Activated T-helper 2 cell treated with anti-CD3 and anti-CD28 coated beads, Interferon-gamma antibody, Interleukin-2, Interleukin-4, amounts not matched to agents 10 μg/mL and 5 μg/mL and 100 μg/mL, durations not matched to agents 14 hours and 24 hours and 36 hours (primary cell): ENCODE data around the gene MOSPD3. TPM values are rescaled to one million over a fixed set of nuclear protein-coding genes. Genes with fewer than 3 reads are reported as not detected.
A peak's percentile ranks its signal among the peaks of the same experiment; 100 is the strongest.

ENCODE experiments used
- DNase-seq: peaks from one replicate; pipeline ENCODE4 v3.0.0; 2021; ENCODE audit warnings: low spot score
- H3K27ac Mint-ChIP-seq: one replicate; pipeline ENCODE4 v1.8.0; 2021; ENCODE audit warnings: mixed read lengths
- H3K27me3 Mint-ChIP-seq: one replicate; pipeline ENCODE4 v1.8.0; 2021; ENCODE audit warnings: low read depth, mixed read lengths
- H3K36me3 Mint-ChIP-seq: one replicate; pipeline ENCODE4 v1.8.0; 2021; ENCODE audit warnings: low read depth, mixed read lengths
- H3K4me1 Mint-ChIP-seq: one replicate; pipeline ENCODE4 v1.8.0; 2021; ENCODE audit warnings: low read depth, mixed read lengths
- H3K4me3 Mint-ChIP-seq: one replicate; pipeline ENCODE4 v1.8.0; 2021; ENCODE audit warnings: low read depth, mild to moderate bottlenecking, moderate library complexity, mixed read lengths
- H3K9me3 Mint-ChIP-seq: one replicate; pipeline ENCODE4 v1.8.0; 2021; ENCODE audit warnings: mixed read lengths
- intact Hi-C: fragments of 100-400 bp; cut with micrococcal nuclease; formaldehyde crosslinking; loops from one replicate; pipeline ENCODE4 v1.15.1; 2023
- total RNA-seq: library from RNA; stranded (reverse); gene quantifications from 2 replicates; pipeline ENCODE4 v1.2.3, GENCODE V29; 2022

The MOSPD3 gene
- total RNA-seq, 1 donor from 2014 or later, result 14.1 TPM

GRCh38 chr7:100626055-100626454 lies 13.7 kb downstream of the MOSPD3 start:
- no peak for DNase-seq
- H3K4me1 Mint-ChIP-seq, result peaks cover 38% of the 10 kb centered on the region

GRCh38 chr7:100626530-100627237 lies 14.3 kb downstream of the MOSPD3 start:
- Mint-ChIP-seq H3K27me3 (no peaks in the 10 kb centered on the region), H3K9me3 (no peaks in the 10 kb centered on the region), H3K4me3 (peak overlapping the region; percentile 74), H3K27ac (peak overlapping the region; percentile 42), H3K36me3 (peaks cover 3% of the 10 kb centered on the region), H3K4me1 (peaks cover 35% of the 10 kb centered on the region)
- intact Hi-C loops, result loop anchor here (1.0 to 2.0 kb wide), 3 partner anchors 14 to 40 kb away; partner anchors contain the start of genes FBXO24, LRCH4 and MOSPD3
- DNase-seq, result peak; percentile 83

More at GRCh38 chr7:100626055-100626454, 13.7 kb downstream of the MOSPD3 start:
- no peaks in the 10 kb centered on the region for H3K9me3 Mint-ChIP-seq
- peak overlapping the region; percentile 74 for H3K4me3 Mint-ChIP-seq
- H3K27me3 Mint-ChIP-seq, result no peaks in the 10 kb centered on the region
- peaks cover 3% of the 10 kb centered on the region for H3K36me3 Mint-ChIP-seq
- H3K27ac Mint-ChIP-seq, result no peak overlapping the region
- intact Hi-C loops, result loop anchor here (1.0 to 2.0 kb wide), 3 partner anchors 13 to 40 kb away; partner anchors contain the start of genes FBXO24, LRCH4 and MOSPD3

DNA sequence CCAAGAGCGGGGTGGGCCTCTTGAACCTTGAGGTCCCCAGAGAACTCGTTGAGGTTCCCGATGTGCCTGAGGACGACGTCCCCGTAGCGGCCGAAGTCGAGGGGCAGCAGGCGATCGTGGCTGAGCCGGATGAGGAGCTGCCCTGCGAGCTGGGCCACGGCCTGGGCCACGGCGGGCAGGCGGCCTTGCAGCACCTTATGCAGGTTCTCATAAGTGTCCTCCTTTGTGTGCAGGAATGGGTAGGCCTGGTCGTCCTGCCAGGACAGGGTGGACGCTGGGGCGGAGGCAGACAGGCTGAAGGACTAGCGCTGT lies 14.9 kb downstream of the MOSPD3 start:
- peak overlapping the region; percentile 42 for H3K27ac Mint-ChIP-seq
- no peaks in the 10 kb centered on the region for H3K9me3 Mint-ChIP-seq
- H3K36me3 Mint-ChIP-seq, result peaks cover 3% of the 10 kb centered on the region
- H3K27me3 Mint-ChIP-seq, result no peaks in the 10 kb centered on the region
- intact Hi-C loops, result loop anchor here (2.0 kb wide), 1 partner anchor 14 kb away; the partner anchor contains the start of gene MOSPD3
- DNase-seq, result no peak
- H3K4me1 Mint-ChIP-seq, result peaks cover 36% of the 10 kb centered on the region
- H3K4me3 Mint-ChIP-seq, result peak overlapping the region; percentile 74

DNA sequence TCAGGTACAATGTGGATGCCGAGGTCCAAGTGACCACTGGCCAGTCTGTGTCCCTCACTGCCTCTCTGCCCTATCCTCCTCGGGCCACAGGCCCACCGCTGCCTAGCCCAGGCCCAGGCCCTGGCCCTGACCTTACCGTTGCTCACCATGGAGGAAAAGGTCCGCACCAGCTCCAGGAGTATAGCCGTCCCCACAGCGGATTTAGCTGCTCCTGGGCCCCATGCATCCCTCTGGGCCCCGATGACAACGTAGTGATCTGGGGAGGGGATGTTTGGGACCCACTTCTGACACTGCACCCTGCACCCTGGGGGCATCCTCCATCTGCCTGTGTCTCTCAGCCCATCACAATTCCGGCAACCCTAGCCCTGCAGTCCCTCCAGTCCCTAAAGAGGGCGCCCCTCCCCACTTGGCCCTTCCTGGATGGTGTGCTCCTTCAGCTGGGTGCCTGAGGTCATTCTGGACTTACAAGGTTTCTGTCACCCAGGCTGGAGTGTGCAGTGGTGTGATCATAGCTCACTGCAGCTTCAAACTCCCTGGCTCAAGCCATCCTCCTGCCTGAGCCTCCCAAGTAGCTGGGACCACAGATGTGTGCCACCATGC lies 16.9 kb downstream of the MOSPD3 start:
- peaks cover 10% of the 10 kb centered on the region for H3K36me3 Mint-ChIP-seq
- intact Hi-C loops, result no loop called here

GRCh38 chr7:100630066-100630465 lies 17.7 kb downstream of the MOSPD3 start:
- intact Hi-C loops, result no loop called here
- no peaks in the 10 kb centered on the region for H3K9me3 Mint-ChIP-seq

More for the DNA sequence above, 16.9 kb downstream of the MOSPD3 start:
- Mint-ChIP-seq H3K27ac (peak overlapping the region; percentile 22), H3K27me3 (no peaks in the 10 kb centered on the region), H3K4me3 (no peak overlapping the region), H3K9me3 (no peaks in the 10 kb centered on the region), H3K4me1 (peaks cover 39% of the 10 kb centered on the region)
- DNase-seq, result no peak

DNA sequence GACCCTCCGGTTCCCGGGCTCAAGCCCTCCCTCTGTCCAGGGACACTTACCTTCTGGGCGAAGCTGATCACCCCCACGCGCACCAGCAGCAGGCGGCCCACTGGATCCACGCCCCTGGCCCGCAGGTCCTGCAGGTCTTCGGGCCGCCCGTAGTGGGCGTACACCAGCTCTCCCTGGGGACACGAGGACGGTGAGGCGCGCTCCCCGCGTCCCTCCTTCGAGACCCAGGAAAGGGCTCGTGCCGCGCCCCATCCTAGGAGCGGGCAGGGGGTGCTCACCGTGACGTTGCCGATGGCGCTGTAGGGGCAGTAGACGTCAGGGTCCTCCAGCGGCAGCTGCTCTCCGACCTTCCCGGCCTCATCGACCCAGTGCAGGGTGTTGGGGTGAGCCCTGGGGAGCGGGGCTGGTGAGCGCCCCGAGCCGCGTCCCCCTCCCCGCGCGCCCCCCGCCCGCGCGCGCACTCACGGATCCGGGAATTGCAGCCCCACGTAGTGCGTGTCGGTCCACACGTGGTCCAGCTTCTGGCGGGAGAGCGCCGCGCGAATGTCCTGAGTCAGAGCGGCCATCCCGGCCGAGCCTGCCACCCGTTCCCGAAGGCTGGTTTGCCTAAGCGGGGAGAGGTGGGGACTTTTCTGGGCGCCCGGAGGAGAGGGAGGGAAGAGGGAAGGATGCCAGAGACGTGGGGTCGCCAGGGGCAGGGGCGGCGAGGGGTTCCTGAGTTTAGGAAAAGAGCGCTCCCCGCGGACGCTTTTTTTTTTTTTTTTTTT lies 20.8 kb downstream of the MOSPD3 start:
- Mint-ChIP-seq H3K36me3 (peaks cover 10% of the 10 kb centered on the region), H3K27me3 (no peaks in the 10 kb centered on the region)

More at GRCh38 chr7:100630066-100630465, 17.7 kb downstream of the MOSPD3 start:
- DNase-seq, result no peak
- H3K4me3 Mint-ChIP-seq, result no peak overlapping the region
- H3K36me3 Mint-ChIP-seq, result peaks cover 10% of the 10 kb centered on the region
- H3K27me3 Mint-ChIP-seq, result no peaks in the 10 kb centered on the region
- peaks cover 37% of the 10 kb centered on the region for H3K4me1 Mint-ChIP-seq
- H3K27ac Mint-ChIP-seq, result peak overlapping the region; percentile 5

DNA sequence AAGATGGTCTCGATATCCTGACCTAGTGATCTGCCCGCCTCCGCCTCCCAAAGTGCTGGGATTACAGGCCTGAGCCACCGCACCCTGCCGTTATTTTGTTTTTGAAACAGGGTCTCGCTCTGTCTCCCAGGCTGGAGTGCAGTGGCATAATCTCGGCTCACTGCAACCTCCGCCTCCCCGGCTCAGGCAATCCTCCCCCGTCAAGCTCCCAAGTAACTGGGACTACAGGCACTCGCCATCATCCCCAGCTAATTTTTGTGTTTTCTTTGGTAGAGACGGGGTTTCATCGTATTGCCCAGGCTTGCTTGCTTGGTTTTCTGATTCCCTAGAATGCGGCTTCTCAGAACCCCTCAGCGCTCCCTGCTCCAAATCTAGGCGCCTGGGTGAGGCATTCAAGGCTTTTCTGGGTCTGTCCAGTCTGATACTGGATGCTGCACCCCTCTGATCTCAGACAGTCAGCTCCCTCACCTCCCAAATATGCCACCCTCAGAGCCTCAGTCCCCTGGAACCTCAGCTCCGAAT lies 27.7 kb downstream of the MOSPD3 start:
- no peak overlapping the region for H3K27ac Mint-ChIP-seq
- no peaks in the 10 kb centered on the region for H3K9me3 Mint-ChIP-seq
- no peak overlapping the region for H3K4me3 Mint-ChIP-seq
- peaks cover 1% of the 10 kb centered on the region for H3K4me1 Mint-ChIP-seq
- intact Hi-C loops, result no loop called here
- no peaks in the 10 kb centered on the region for H3K36me3 Mint-ChIP-seq
- DNase-seq, result no peak
- peaks cover under 1% of the 10 kb centered on the region for H3K27me3 Mint-ChIP-seq

More for the DNA sequence above, 20.8 kb downstream of the MOSPD3 start:
- Mint-ChIP-seq H3K4me3 (peak overlapping the region; percentile 89), H3K9me3 (no peaks in the 10 kb centered on the region), H3K4me1 (peaks cover 28% of the 10 kb centered on the region), H3K27ac (peak overlapping the region; percentile 95)
- intact Hi-C loops, result loop anchor here (1.0 kb wide), 2 partner anchors 40 to 73 kb away; partner anchors contain the start of genes GNB2 and POP7
- DNase-seq, result peak; percentile 61

GRCh38 chr7:100640517-100641440 lies 28.4 kb downstream of the MOSPD3 start:
- Mint-ChIP-seq H3K4me1 (peaks cover 1% of the 10 kb centered on the region), H3K36me3 (no peaks in the 10 kb centered on the region), H3K9me3 (no peaks in the 10 kb centered on the region), H3K4me3 (no peak overlapping the region), H3K27me3 (peaks cover 3% of the 10 kb centered on the region), H3K27ac (no peak overlapping the region)
- DNase-seq, result no peak
- intact Hi-C loops, result no loop called here

GRCh38 chr7:100641463-100641859 lies 29.1 kb downstream of the MOSPD3 start, which contains the start of gene TFR2:
TSS of gene TFR2 (minus strand) at chr7:100641552. CDS start at chr7:100641509, 43 bp downstream.
- DNase-seq, result no peak
- H3K4me3 Mint-ChIP-seq, result no peak within 1 kb of the TSS
- H3K27ac Mint-ChIP-seq, result no peak within 1 kb of the TSS

DNA sequence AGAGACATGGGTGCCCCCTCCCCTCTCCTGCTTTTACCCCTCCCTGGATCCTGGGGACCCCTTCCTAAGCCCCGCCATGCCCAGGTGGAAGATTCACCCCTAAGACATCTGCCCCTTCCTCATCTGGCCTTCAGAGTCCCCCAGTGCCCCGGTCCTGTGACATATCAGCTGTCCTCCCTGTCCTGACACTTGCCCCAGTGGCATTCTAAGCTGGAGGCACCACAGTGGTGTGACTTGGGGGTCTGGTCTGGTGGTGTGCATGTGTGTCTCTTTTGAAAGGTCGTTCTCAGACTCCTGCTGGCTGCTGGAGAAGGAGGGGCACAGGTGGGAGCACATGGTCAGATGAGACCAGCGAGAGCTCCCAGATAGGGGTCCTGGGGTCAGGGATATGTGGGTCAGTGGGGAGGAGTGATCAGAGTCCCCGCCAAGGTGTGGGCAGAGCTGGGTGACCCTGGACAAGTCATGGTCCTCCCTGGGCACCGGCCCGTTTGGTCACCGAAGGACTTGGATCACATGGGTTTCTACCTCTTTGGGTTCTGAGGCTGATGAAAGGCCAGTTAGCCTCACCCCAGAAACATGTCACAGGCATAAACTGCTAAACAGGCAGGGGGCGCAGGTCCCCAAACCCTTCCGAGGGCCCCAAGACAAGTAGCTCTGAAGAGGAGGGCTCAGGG lies 29.7 kb downstream of the MOSPD3 start:
- no peak overlapping the region for H3K27ac Mint-ChIP-seq
- H3K4me3 Mint-ChIP-seq, result no peak overlapping the region
- H3K27me3 Mint-ChIP-seq, result peaks cover 3% of the 10 kb centered on the region
- H3K4me1 Mint-ChIP-seq, result peaks cover 1% of the 10 kb centered on the region
- intact Hi-C loops, result no loop called here
- H3K9me3 Mint-ChIP-seq, result no peaks in the 10 kb centered on the region
- no peak for DNase-seq
- H3K36me3 Mint-ChIP-seq, result no peaks in the 10 kb centered on the region

More at GRCh38 chr7:100641463-100641859, 29.1 kb downstream of the MOSPD3 start, which contains the start of gene TFR2:
- Mint-ChIP-seq H3K4me1 (peaks cover 1% of the 10 kb centered on the region), H3K9me3 (no peaks in the 10 kb centered on the region), H3K27me3 (peaks cover 3% of the 10 kb centered on the region), H3K36me3 (no peaks in the 10 kb centered on the region)
- intact Hi-C loops, result no loop called here

DNA sequence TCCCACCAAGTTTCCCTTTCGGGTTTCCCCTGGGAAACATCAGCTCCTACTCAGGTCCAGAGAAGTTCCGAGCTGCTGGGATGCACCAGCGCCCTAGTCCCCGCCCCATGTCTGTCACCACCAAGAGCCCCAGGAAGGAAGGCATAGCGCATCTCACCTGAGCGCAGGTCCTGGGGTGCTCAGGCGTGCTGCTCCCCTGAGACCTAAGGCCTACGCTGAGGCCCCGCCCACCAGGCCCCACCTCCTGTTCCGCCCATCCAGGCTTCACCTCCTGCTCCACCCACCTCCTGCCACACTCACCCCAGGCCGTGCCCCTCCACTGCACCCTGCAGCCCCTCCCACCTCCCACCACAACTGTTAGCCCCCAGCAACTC lies 30.2 kb downstream of the MOSPD3 start:
- Mint-ChIP-seq H3K27ac (no peak overlapping the region), H3K27me3 (peaks cover 3% of the 10 kb centered on the region), H3K36me3 (no peaks in the 10 kb centered on the region), H3K4me1 (peaks cover 1% of the 10 kb centered on the region), H3K4me3 (no peak overlapping the region), H3K9me3 (no peaks in the 10 kb centered on the region)
- intact Hi-C loops, result no loop called here
- no peak for DNase-seq
